Natural killer cell (primary cell): ENCODE measurements around the gene KIF16B. TPM values are rescaled to one million over a fixed set of nuclear protein-coding genes. Genes with fewer than 3 reads are reported as not detected.

ENCODE experiments used
- ATAC-seq, 3 donors: fragments of 150-1000 bp in 2 of 3; fragments of 200-7000 bp in 1 of 3; cut with Tn5 transposase; 1 replicate in 1 of 3; 2 replicates in 2 of 3; pipeline ENCODE4 v1.10.0; 2021; ENCODE audit warnings: mild to moderate bottlenecking in 2 of 3, moderate library complexity in 2 of 3
- DNase-seq, 2 donors: peaks; one replicate each; pipeline versions ENCODE4 v3.0.0 to v3.0.0-alpha.2; 2013 to 2021; ENCODE audit warnings: mixed read lengths in 1 of 2
- H3K27ac ChIP-seq: one replicate; pipeline ENCODE4 v1.5.1; 2013; ENCODE audit warnings: mild to moderate bottlenecking, low read length
- H3K27me3 ChIP-seq: one replicate; pipeline ENCODE4 v1.6.1; 2013; ENCODE audit warnings: low read length; ENCODE audit not compliant: control insufficient read depth, insufficient read depth
- H3K36me3 ChIP-seq: one replicate; pipeline ENCODE4 v1.6.1; 2013; ENCODE audit warnings: low read length; ENCODE audit not compliant: control insufficient read depth, insufficient read depth
- H3K4me1 ChIP-seq: one replicate; pipeline ENCODE4 v1.6.1; 2013; ENCODE audit warnings: low read length; ENCODE audit not compliant: control insufficient read depth, insufficient read depth
- H3K4me3 ChIP-seq: one replicate; pipeline ENCODE4 v1.5.1; 2013; ENCODE audit warnings: low read length
- H3K9me3 ChIP-seq: one replicate; pipeline ENCODE4 v1.6.1; 2013; ENCODE audit warnings: low read length; ENCODE audit not compliant: control insufficient read depth, insufficient read depth
- H3K27ac Mint-ChIP-seq, 2 donors: one replicate each; pipeline ENCODE4 v1.8.0; 2022; ENCODE audit warnings: mild to moderate bottlenecking in 2 of 2, mixed read lengths in 2 of 2, moderate library complexity in 1 of 2
- H3K27me3 Mint-ChIP-seq, 2 donors: one replicate each; pipeline ENCODE4 v1.8.0; 2022; ENCODE audit warnings: low read depth in 2 of 2, mixed read lengths in 2 of 2
- H3K36me3 Mint-ChIP-seq: one replicate; pipeline ENCODE4 v1.8.0; 2022; ENCODE audit warnings: mixed read lengths
- H3K4me1 Mint-ChIP-seq, 2 donors: one replicate each; pipeline ENCODE4 v1.8.0; 2022; ENCODE audit warnings: mixed read lengths in 2 of 2
- H3K4me3 Mint-ChIP-seq: one replicate; pipeline ENCODE4 v1.8.0; 2022; ENCODE audit warnings: mild to moderate bottlenecking, moderate library complexity, mixed read lengths
- H3K9me3 Mint-ChIP-seq, 2 donors: one replicate each; pipeline ENCODE4 v1.8.0; 2022; ENCODE audit warnings: mixed read lengths in 2 of 2
- WGBS: methylation state at CpG from one replicate; pipeline ENCODE4 v1.1.7; 2013; ENCODE audit warnings: missing lambda C conversion rate; ENCODE audit not compliant: insufficient coverage; 5-methylcytosine and 5-hydroxymethylcytosine counted together
- intact Hi-C: fragments of 100-400 bp; cut with micrococcal nuclease; formaldehyde crosslinking; loops from one replicate; pipeline ENCODE4 v1.14.2; 2022
- total RNA-seq, 4 donors: library from RNA; stranded (reverse); fragments of 120-200 nt in 1 of 4; gene quantifications; one replicate each; pipeline versions ENCODE4 v1.2.3 to v1.2.4, GENCODE V29; 2013 to 2022
- TF ChIP-seq, protein P1 (sequence below): fragments of 200-600 bp; IDR thresholded peaks from one replicate; pipeline ENCODE4 v1.8.0; 2022; ENCODE audit warnings: antibody characterized with exemption

KIF16B gene
- total RNA-seq, 3 donors from 2014 or later (not counting 1 experiment from before 2014, with no cell fraction given) = 3.9 to 11.8 (median 9.2) TPM

- no peak overlapping the region for H3K4me3 Mint-ChIP-seq
- Histone ChIP-seq H3K4me1 (no peaks in the 10 kb centered on the region), H3K9me3 (no peaks in the 10 kb centered on the region), H3K27me3 (no peaks in the 10 kb centered on the region), H3K36me3 (no peaks in the 10 kb centered on the region), H3K27ac (no peak overlapping the region), H3K4me3 (no peak overlapping the region)
- DNase-seq (no peak), ATAC-seq (no peak)
- H3K27me3 Mint-ChIP-seq = no peaks in the 10 kb centered on the region
- TF ChIP-seq, protein P1, sequence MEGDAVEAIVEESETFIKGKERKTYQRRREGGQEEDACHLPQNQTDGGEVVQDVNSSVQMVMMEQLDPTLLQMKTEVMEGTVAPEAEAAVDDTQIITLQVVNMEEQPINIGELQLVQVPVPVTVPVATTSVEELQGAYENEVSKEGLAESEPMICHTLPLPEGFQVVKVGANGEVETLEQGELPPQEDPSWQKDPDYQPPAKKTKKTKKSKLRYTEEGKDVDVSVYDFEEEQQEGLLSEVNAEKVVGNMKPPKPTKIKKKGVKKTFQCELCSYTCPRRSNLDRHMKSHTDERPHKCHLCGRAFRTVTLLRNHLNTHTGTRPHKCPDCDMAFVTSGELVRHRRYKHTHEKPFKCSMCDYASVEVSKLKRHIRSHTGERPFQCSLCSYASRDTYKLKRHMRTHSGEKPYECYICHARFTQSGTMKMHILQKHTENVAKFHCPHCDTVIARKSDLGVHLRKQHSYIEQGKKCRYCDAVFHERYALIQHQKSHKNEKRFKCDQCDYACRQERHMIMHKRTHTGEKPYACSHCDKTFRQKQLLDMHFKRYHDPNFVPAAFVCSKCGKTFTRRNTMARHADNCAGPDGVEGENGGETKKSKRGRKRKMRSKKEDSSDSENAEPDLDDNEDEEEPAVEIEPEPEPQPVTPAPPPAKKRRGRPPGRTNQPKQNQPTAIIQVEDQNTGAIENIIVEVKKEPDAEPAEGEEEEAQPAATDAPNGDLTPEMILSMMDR = no peak
- no peaks in the 10 kb centered on the region for H3K36me3 Mint-ChIP-seq
- intact Hi-C loops = no loop called here
- WGBS = 91% methylated on average over 5 of the region's 5 CpGs
- peaks cover 0 to 6% of the 10 kb centered on the region in 2 donors for H3K9me3 Mint-ChIP-seq
- no peak overlapping the region for H3K27ac Mint-ChIP-seq
- H3K4me1 Mint-ChIP-seq = no peaks in the 10 kb centered on the region
These were observed 47.7 kb upstream of the KIF16B start for GRCh38 chr20:16620961-16621360.

DNA sequence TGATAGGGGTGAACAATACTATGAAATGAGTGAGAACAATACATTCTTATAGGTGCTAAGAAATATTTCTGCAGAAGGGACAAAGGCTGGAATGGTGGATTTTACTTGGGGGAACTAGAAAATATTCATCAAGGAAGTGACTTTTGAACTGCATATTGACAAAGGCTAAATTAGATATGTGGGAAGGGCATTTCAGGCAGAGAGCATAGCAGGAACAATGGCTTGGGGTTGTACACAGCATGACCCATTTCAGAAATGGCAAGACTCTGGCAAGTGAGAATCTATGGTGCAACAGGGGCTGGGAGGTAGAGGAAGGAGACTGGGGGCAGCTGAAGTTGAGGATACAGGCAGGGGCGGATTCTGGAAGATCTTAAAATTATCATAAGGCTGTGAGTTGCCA lies 46.7 kb upstream of the KIF16B start:
- H3K27ac Mint-ChIP-seq = no peak overlapping the region

DNA sequence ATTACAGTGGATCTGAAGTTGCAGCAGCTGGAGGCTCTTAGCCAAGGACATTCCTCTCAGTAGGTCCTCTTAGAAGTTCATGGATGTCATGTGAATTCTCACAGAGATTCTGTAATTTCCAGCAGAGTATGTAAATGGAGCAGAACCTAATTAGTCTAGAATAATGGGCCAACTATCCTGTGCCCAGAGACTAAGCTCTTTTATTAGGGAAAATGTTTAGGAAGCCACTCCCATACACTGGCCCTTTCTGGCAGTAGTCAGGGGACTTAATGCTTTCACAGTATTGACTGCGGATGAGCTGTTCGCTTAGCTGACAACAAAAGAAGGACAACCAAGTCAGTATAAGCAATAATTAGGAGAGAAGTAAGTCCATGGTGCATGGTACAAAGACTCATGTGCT lies 43.8 kb upstream of the KIF16B start:
- H3K27me3 ChIP-seq = no peaks in the 10 kb centered on the region
- ATAC-seq (no peak), DNase-seq (no peak)
- no peak overlapping the region for H3K27ac ChIP-seq
- Mint-ChIP-seq H3K4me3 (no peak overlapping the region), H3K9me3 (peaks cover 0 to 6% of the 10 kb centered on the region in 2 donors), H3K27ac (no peak overlapping the region), H3K27me3 (no peaks in the 10 kb centered on the region), H3K36me3 (no peaks in the 10 kb centered on the region), H3K4me1 (no peaks in the 10 kb centered on the region)
- H3K4me3 ChIP-seq = no peak overlapping the region
- no peaks in the 10 kb centered on the region for H3K4me1 ChIP-seq
- TF ChIP-seq, protein P1 = no peak
- H3K36me3 ChIP-seq = no peaks in the 10 kb centered on the region
- intact Hi-C loops = no loop called here
- H3K9me3 ChIP-seq = no peaks in the 10 kb centered on the region
- WGBS = 97% methylated on average over 2 of the region's 2 CpGs

More for the DNA sequence above, 46.7 kb upstream of the KIF16B start:
- DNase-seq (no peak), ATAC-seq (no peak)
- Histone ChIP-seq H3K27ac (no peak overlapping the region), H3K4me1 (no peaks in the 10 kb centered on the region), H3K9me3 (no peaks in the 10 kb centered on the region), H3K36me3 (no peaks in the 10 kb centered on the region), H3K27me3 (no peaks in the 10 kb centered on the region), H3K4me3 (no peak overlapping the region)
- WGBS = no CpG with 5 or more reads among the region's 1 CpG
- TF ChIP-seq, protein P1 = no peak
- Mint-ChIP-seq H3K9me3 (peaks cover 0 to 6% of the 10 kb centered on the region in 2 donors), H3K4me1 (no peaks in the 10 kb centered on the region), H3K27me3 (no peaks in the 10 kb centered on the region), H3K36me3 (no peaks in the 10 kb centered on the region), H3K4me3 (no peak overlapping the region)
- intact Hi-C loops = no loop called here

- H3K27ac Mint-ChIP-seq = no peak overlapping the region
- WGBS = 100% methylated on average over 1 of the region's 2 CpGs
- no peaks in the 10 kb centered on the region for H3K27me3 ChIP-seq
- H3K4me1 ChIP-seq = no peaks in the 10 kb centered on the region
- TF ChIP-seq, protein P1 = no peak
- ATAC-seq (no peak), DNase-seq (no peak)
- peaks cover 0 to 3% of the 10 kb centered on the region in 2 donors for H3K27me3 Mint-ChIP-seq
- H3K4me3 Mint-ChIP-seq = no peak overlapping the region
- no peaks in the 10 kb centered on the region for H3K4me1 Mint-ChIP-seq
- no peak overlapping the region for H3K27ac ChIP-seq
- no peak overlapping the region for H3K4me3 ChIP-seq
- H3K9me3 ChIP-seq = no peaks in the 10 kb centered on the region
- intact Hi-C loops = no loop called here
- no peaks in the 10 kb centered on the region for H3K36me3 Mint-ChIP-seq
- no peaks in the 10 kb centered on the region for H3K36me3 ChIP-seq
- peaks cover 0 to 6% of the 10 kb centered on the region in 2 donors for H3K9me3 Mint-ChIP-seq
These were observed 43.1 kb upstream of the KIF16B start for GRCh38 chr20:16616317-16616716.
